ENCODE results near the gene MAP4K1.

The MAP4K1 gene

DNA sequence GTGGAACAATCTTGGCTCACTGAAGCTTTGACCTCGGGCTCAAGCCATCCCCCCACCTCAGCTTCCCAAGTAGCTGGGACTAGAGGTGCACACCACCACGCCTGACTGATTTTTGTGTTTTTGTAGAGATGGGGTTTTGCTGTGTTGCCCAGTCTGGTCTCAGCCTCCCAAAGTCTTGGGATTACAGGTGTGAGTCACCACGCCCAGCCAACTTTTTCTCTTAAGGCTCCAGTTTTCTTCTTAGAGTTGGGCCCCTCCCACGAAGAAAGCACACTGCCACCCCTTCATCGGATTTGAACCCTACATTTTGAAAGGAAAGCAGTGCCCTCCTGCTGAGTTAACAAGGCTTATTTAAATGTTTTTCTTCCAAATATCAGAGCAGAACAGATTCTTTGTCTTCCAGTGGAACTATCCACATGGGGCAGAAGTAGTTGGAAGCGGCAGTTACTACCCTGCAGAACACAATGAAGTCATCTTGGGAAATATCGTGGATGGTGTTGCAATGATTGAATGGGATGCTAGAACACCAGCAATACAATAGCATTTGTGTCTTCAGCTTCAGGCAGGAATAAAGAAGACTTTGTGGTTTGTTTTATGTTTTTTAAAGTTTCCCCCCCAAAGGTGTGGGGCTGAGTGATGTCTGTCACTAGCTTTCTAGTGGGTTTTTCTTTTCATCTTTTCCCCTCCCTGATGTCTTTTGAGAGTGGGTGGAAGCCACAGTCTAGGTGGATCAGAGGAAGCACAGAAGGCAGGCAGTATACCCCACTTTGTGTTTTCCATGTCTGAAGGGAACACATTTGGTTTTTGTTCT, 38.6 kb upstream of the MAP4K1 start (continued):
- TF ChIP-seq RBAK (tag by site-specific recombination; IDR thresholded peaks at IDR 0.05) (no peak), ZNF629 (tag by site-specific recombination; IDR thresholded peaks at IDR 0.05) (no peak; the same call in 1 of the 2 replicates), ZNF121 (tag by site-specific recombination; IDR thresholded peaks at IDR 0.05) (peak; percentile 97), ZNF707 (tag by site-specific recombination; IDR thresholded peaks at IDR 0.05) (no peak), MEIS1 (CRISPR knock-in tag; IDR thresholded peaks at IDR 0.05; ENCODE audit: borderline replicate concordance) (no peak), ZNF624 (tag by site-specific recombination; IDR thresholded peaks at IDR 0.05) (no peak), ZNF610 (tag by site-specific recombination; IDR thresholded peaks at IDR 0.05; ENCODE audit: borderline replicate concordance) (no peak), ZNF239 (tag by site-specific recombination; IDR thresholded peaks at IDR 0.05) (no peak), ZNF76 (tag by site-specific recombination; IDR thresholded peaks at IDR 0.05; ENCODE audit: borderline replicate concordance, low read depth) (no peak), GFI1B (tag by site-specific recombination; IDR thresholded peaks at IDR 0.05) (no peak), ZBTB7A (tag by site-specific recombination; IDR thresholded peaks at IDR 0.05; ENCODE audit: low read depth) (no peak), FEZF1 (tag by site-specific recombination; IDR thresholded peaks at IDR 0.05) (no peak), ZBTB48 (tag by site-specific recombination; IDR thresholded peaks at IDR 0.05) (no peak), ZNF16 (tag by site-specific recombination; IDR thresholded peaks at IDR 0.05; ENCODE audit: low read depth) (no peak), ZNF548 (tag by site-specific recombination; IDR thresholded peaks at IDR 0.05) (no peak), ZNF426 (tag by site-specific recombination; IDR thresholded peaks at IDR 0.05) (no peak), ZNF830 (tag by site-specific recombination; IDR thresholded peaks at IDR 0.05; ENCODE audit: low read depth) (no peak), TRIM28 (IDR thresholded peaks at IDR 0.05; ENCODE audit: borderline replicate concordance, low read length) (no peak), ZNF549 (tag by site-specific recombination; IDR thresholded peaks at IDR 0.05) (no peak)
- TF ChIP-seq, protein P1, sequence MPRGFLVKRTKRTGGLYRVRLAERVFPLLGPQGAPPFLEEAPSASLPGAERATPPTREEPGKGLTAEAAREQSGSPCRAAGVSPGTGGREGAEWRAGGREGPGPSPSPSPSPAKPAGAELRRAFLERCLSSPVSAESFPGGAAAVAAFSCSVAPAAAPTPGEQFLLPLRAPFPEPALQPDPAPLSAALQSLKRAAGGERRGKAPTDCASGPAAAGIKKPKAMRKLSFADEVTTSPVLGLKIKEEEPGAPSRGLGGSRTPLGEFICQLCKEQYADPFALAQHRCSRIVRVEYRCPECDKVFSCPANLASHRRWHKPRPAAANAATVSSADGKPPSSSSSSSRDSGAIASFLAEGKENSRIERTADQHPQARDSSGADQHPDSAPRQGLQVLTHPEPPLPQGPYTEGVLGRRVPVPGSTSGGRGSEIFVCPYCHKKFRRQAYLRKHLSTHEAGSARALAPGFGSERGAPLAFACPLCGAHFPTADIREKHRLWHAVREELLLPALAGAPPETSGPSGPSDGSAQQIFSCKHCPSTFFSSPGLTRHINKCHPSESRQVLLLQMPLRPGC (tag by site-specific recombination; IDR thresholded peaks at IDR 0.05) = no peak
- TF ChIP-seq, protein P2, sequence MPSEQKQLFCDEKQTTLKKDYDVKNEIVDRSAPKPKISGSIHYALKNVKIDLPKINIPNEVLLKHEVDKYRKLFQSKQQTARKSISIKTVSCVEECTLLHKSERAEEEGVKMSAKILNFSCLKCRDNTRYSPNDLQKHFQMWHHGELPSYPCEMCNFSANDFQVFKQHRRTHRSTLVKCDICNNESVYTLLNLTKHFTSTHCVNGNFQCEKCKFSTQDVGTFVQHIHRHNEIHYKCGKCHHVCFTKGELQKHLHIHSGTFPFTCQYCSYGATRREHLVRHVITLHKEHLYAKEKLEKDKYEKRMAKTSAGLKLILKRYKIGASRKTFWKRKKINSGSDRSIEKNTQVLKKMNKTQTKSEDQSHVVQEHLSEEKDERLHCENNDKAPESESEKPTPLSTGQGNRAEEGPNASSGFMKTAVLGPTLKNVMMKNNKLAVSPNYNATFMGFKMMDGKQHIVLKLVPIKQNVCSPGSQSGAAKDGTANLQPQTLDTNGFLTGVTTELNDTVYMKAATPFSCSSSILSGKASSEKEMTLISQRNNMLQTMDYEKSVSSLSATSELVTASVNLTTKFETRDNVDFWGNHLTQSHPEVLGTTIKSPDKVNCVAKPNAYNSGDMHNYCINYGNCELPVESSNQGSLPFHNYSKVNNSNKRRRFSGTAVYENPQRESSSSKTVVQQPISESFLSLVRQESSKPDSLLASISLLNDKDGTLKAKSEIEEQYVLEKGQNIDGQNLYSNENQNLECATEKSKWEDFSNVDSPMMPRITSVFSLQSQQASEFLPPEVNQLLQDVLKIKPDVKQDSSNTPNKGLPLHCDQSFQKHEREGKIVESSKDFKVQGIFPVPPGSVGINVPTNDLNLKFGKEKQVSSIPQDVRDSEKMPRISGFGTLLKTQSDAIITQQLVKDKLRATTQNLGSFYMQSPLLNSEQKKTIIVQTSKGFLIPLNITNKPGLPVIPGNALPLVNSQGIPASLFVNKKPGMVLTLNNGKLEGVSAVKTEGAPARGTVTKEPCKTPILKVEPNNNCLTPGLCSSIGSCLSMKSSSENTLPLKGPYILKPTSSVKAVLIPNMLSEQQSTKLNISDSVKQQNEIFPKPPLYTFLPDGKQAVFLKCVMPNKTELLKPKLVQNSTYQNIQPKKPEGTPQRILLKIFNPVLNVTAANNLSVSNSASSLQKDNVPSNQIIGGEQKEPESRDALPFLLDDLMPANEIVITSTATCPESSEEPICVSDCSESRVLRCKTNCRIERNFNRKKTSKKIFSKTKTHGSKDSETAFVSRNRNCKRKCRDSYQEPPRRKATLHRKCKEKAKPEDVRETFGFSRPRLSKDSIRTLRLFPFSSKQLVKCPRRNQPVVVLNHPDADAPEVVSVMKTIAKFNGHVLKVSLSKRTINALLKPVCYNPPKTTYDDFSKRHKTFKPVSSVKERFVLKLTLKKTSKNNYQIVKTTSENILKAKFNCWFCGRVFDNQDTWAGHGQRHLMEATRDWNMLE (tag by site-specific recombination; conservative IDR thresholded peaks at IDR 0.05; ENCODE audit: low read depth) = no peak
- TF ChIP-seq, protein P3, sequence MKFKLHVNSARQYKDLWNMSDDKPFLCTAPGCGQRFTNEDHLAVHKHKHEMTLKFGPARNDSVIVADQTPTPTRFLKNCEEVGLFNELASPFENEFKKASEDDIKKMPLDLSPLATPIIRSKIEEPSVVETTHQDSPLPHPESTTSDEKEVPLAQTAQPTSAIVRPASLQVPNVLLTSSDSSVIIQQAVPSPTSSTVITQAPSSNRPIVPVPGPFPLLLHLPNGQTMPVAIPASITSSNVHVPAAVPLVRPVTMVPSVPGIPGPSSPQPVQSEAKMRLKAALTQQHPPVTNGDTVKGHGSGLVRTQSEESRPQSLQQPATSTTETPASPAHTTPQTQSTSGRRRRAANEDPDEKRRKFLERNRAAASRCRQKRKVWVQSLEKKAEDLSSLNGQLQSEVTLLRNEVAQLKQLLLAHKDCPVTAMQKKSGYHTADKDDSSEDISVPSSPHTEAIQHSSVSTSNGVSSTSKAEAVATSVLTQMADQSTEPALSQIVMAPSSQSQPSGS (tag by site-specific recombination; IDR thresholded peaks at IDR 0.05; ENCODE audit: low read depth) = no peak
- TF ChIP-seq, protein P4, sequence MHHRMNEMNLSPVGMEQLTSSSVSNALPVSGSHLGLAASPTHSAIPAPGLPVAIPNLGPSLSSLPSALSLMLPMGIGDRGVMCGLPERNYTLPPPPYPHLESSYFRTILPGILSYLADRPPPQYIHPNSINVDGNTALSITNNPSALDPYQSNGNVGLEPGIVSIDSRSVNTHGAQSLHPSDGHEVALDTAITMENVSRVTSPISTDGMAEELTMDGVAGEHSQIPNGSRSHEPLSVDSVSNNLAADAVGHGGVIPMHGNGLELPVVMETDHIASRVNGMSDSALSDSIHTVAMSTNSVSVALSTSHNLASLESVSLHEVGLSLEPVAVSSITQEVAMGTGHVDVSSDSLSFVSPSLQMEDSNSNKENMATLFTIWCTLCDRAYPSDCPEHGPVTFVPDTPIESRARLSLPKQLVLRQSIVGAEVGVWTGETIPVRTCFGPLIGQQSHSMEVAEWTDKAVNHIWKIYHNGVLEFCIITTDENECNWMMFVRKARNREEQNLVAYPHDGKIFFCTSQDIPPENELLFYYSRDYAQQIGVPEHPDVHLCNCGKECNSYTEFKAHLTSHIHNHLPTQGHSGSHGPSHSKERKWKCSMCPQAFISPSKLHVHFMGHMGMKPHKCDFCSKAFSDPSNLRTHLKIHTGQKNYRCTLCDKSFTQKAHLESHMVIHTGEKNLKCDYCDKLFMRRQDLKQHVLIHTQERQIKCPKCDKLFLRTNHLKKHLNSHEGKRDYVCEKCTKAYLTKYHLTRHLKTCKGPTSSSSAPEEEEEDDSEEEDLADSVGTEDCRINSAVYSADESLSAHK (tag by site-specific recombination; IDR thresholded peaks at IDR 0.05) = no peak
- TF ChIP-seq, protein P5, sequence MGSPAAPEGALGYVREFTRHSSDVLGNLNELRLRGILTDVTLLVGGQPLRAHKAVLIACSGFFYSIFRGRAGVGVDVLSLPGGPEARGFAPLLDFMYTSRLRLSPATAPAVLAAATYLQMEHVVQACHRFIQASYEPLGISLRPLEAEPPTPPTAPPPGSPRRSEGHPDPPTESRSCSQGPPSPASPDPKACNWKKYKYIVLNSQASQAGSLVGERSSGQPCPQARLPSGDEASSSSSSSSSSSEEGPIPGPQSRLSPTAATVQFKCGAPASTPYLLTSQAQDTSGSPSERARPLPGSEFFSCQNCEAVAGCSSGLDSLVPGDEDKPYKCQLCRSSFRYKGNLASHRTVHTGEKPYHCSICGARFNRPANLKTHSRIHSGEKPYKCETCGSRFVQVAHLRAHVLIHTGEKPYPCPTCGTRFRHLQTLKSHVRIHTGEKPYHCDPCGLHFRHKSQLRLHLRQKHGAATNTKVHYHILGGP (tag by site-specific recombination; IDR thresholded peaks at IDR 0.05) = no peak
- TF ChIP-seq, protein P6, sequence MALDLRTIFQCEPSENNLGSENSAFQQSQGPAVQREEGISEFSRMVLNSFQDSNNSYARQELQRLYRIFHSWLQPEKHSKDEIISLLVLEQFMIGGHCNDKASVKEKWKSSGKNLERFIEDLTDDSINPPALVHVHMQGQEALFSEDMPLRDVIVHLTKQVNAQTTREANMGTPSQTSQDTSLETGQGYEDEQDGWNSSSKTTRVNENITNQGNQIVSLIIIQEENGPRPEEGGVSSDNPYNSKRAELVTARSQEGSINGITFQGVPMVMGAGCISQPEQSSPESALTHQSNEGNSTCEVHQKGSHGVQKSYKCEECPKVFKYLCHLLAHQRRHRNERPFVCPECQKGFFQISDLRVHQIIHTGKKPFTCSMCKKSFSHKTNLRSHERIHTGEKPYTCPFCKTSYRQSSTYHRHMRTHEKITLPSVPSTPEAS (tag by site-specific recombination; IDR thresholded peaks at IDR 0.05) = no peak
